Measurements from ENCODE around the gene MYF5.

DNA sequence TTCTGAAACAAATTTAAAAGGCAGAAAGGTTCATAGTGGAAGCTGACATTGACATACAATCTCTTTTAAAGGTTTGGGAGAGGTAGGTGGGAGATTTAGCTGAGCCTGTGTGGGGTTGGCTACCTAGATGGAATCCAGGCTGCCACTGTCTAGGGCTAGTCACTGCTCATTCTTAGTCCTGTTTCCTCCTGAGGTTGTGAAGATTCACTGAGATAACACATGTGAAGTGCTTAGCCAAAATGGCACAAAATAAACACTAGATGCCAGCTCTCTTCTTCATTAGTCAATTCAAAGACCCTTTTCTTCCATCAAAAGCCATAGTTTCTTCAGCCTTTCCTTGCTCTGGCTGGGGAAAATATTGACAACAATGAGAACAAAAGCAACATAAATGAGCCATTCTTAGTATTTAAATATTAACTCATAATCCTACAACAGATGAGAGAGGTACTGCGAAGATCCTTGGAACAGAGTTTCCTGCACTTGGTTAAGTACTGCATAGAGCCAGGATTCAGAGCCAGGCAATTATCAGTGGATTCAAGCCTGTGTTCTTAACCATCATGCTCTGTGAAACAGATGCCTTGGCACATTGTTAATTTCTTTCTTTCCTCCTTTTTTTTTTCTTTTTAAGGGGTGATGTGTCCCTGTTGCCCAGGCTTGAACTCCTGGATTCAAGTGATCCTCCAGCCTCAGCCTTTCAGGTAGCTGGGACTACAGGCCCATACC is 5.8 kb upstream of the MYF5 start:
- TF ChIP-seq EZH2phosphoT487 (IDR thresholded peaks at IDR 0.05; ENCODE audit: borderline replicate concordance): no peak
- TF ChIP-seq, protein P1, sequence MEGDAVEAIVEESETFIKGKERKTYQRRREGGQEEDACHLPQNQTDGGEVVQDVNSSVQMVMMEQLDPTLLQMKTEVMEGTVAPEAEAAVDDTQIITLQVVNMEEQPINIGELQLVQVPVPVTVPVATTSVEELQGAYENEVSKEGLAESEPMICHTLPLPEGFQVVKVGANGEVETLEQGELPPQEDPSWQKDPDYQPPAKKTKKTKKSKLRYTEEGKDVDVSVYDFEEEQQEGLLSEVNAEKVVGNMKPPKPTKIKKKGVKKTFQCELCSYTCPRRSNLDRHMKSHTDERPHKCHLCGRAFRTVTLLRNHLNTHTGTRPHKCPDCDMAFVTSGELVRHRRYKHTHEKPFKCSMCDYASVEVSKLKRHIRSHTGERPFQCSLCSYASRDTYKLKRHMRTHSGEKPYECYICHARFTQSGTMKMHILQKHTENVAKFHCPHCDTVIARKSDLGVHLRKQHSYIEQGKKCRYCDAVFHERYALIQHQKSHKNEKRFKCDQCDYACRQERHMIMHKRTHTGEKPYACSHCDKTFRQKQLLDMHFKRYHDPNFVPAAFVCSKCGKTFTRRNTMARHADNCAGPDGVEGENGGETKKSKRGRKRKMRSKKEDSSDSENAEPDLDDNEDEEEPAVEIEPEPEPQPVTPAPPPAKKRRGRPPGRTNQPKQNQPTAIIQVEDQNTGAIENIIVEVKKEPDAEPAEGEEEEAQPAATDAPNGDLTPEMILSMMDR (conservative IDR thresholded peaks at IDR 0.05; ENCODE audit: low read length): no peak

Measured in Loucy (cell line).